A673 (cell line): ENCODE results near the gene MGARP.

Experiments used
- EZH2 ChIP-seq: fragments of 200-600 bp; sonication (generic); IDR thresholded peaks from 2 replicates; pipeline ENCODE4 v1.6.1; 2017; ENCODE audit warnings: borderline replicate concordance, low read depth, mild to moderate bottlenecking, mixed read lengths, antibody characterized with exemption, low read length; ENCODE audit not compliant: poor library complexity, severe bottlenecking
- TF ChIP-seq, protein P1 (sequence below): fragments of 300-800, 200-600 bp; sonication (generic); conservative IDR thresholded peaks from 2 replicates; pipeline ENCODE4 v1.5.1; 2017; ENCODE audit warnings: low read depth, mild to moderate bottlenecking, antibody characterized with exemption, low read length, moderate library complexity, mixed read lengths

GRCh38 chr4:139301821-139302611, 22.0 kb upstream of the MGARP start, which contains the start of gene NDUFC1:
- TF ChIP-seq, protein P1, sequence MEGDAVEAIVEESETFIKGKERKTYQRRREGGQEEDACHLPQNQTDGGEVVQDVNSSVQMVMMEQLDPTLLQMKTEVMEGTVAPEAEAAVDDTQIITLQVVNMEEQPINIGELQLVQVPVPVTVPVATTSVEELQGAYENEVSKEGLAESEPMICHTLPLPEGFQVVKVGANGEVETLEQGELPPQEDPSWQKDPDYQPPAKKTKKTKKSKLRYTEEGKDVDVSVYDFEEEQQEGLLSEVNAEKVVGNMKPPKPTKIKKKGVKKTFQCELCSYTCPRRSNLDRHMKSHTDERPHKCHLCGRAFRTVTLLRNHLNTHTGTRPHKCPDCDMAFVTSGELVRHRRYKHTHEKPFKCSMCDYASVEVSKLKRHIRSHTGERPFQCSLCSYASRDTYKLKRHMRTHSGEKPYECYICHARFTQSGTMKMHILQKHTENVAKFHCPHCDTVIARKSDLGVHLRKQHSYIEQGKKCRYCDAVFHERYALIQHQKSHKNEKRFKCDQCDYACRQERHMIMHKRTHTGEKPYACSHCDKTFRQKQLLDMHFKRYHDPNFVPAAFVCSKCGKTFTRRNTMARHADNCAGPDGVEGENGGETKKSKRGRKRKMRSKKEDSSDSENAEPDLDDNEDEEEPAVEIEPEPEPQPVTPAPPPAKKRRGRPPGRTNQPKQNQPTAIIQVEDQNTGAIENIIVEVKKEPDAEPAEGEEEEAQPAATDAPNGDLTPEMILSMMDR, result 0 out of 2 replicates have a peak, but pooled peaks have one; percentile 22
- no peak for TF ChIP-seq EZH2
